ENCODE data around the gene JAZF1.

JAZF1 gene

GRCh38 chr7:28008911-28009310 is 171.7 kb downstream of the JAZF1 start:
- DNase-seq (ENCODE audit: low read depth in 2 of 2) = no peak

GRCh38 chr7:28008171-28008570 is 172.4 kb downstream of the JAZF1 start:
- DNase-seq (ENCODE audit: low read depth in 2 of 2) = no peak

GRCh38 chr7:28006491-28006890 is 174.1 kb downstream of the JAZF1 start:
- no peak for DNase-seq (ENCODE audit: low read depth in 2 of 2)

GRCh38 chr7:28005847-28006231 is 174.8 kb downstream of the JAZF1 start:
- no peak for DNase-seq (ENCODE audit: low read depth in 2 of 2)

- no peak for DNase-seq (ENCODE audit: low read depth in 2 of 2)
Measured at GRCh38 chr7:28005075-28005846, 175.3 kb downstream of the JAZF1 start.

- no peak for DNase-seq (ENCODE audit: low read depth in 2 of 2)
Measured at GRCh38 chr7:28003408-28003807, 177.2 kb downstream of the JAZF1 start.

GRCh38 chr7:28002638-28003037 is 178.0 kb downstream of the JAZF1 start:
- DNase-seq (ENCODE audit: low read depth in 2 of 2) = no peak

- DNase-seq (ENCODE audit: low read depth in 2 of 2) = no peak
Measured at GRCh38 chr7:28001896-28002295, 178.7 kb downstream of the JAZF1 start.

- DNase-seq (ENCODE audit: low read depth in 2 of 2) = no peak
Measured at GRCh38 chr7:27999829-28000228, 180.8 kb downstream of the JAZF1 start.

GRCh38 chr7:27998382-27998781 is 182.2 kb downstream of the JAZF1 start:
- DNase-seq (ENCODE audit: low read depth in 2 of 2) = no peak

- no peak for DNase-seq (ENCODE audit: low read depth in 2 of 2)
Measured at GRCh38 chr7:27997188-27997707, 183.3 kb downstream of the JAZF1 start.

- DNase-seq (ENCODE audit: low read depth in 2 of 2) = no peak
Measured at GRCh38 chr7:27996141-27996540, 184.5 kb downstream of the JAZF1 start.

GRCh38 chr7:27995228-27995627 is 185.4 kb downstream of the JAZF1 start:
- no peak for DNase-seq (ENCODE audit: low read depth in 2 of 2)

GRCh38 chr7:27994639-27995038 is 186.0 kb downstream of the JAZF1 start:
- DNase-seq (ENCODE audit: low read depth in 2 of 2) = no peak

- no peak for DNase-seq (ENCODE audit: low read depth in 2 of 2)
Measured at GRCh38 chr7:27992755-27993493, 187.7 kb downstream of the JAZF1 start.

- DNase-seq (ENCODE audit: low read depth in 2 of 2) = no peak
Measured at GRCh38 chr7:27992097-27992496, 188.5 kb downstream of the JAZF1 start.

GRCh38 chr7:27991006-27991528 is 189.5 kb downstream of the JAZF1 start:
- DNase-seq (ENCODE audit: low read depth in 2 of 2) = no peak

GRCh38 chr7:27976531-27976930 is 204.1 kb downstream of the JAZF1 start:
- DNase-seq (ENCODE audit: low read depth in 2 of 2) = no peak

- DNase-seq (ENCODE audit: low read depth in 2 of 2) = no peak
Measured at GRCh38 chr7:27973625-27974024, 207.0 kb downstream of the JAZF1 start.

- DNase-seq (ENCODE audit: low read depth in 2 of 2) = no peak
Measured at GRCh38 chr7:27972276-27972675, 208.3 kb downstream of the JAZF1 start.

GRCh38 chr7:27971171-27971812 is 209.3 kb downstream of the JAZF1 start:
- no peak for DNase-seq (ENCODE audit: low read depth in 2 of 2)

GRCh38 chr7:27970350-27970749 is 210.2 kb downstream of the JAZF1 start:
- DNase-seq (ENCODE audit: low read depth in 2 of 2) = no peak
